Activated naive CD8-positive, alpha-beta T cell treated with anti-CD3 and anti-CD28 coated beads, Interleukin-2, amount 50 U/mL, for 24 hours (primary cell): Measurements from ENCODE around the gene FCN1.

Experiments
- ATAC-seq: fragments of 150-1000 bp; cut with Tn5 transposase; one replicate; pipeline ENCODE4 v1.10.0; 2021
- DNase-seq: peaks from one replicate; pipeline ENCODE4 v3.0.0; 2021
- H3K27ac Mint-ChIP-seq: one replicate; pipeline ENCODE4 v1.8.0; 2021; ENCODE audit warnings: mild to moderate bottlenecking, mixed read lengths
- H3K27me3 Mint-ChIP-seq: one replicate; pipeline ENCODE4 v1.8.0; 2021; ENCODE audit warnings: mixed read lengths
- H3K36me3 Mint-ChIP-seq: one replicate; pipeline ENCODE4 v1.8.0; 2021; ENCODE audit warnings: low read depth, mixed read lengths
- H3K4me1 Mint-ChIP-seq: one replicate; pipeline ENCODE4 v1.8.0; 2021; ENCODE audit warnings: mixed read lengths
- H3K4me3 Mint-ChIP-seq: one replicate; pipeline ENCODE4 v1.8.0; 2021; ENCODE audit warnings: mild to moderate bottlenecking, moderate library complexity, mixed read lengths
- H3K9me3 Mint-ChIP-seq: one replicate; pipeline ENCODE4 v1.8.0; 2021; ENCODE audit warnings: mixed read lengths

The FCN1 gene

DNA sequence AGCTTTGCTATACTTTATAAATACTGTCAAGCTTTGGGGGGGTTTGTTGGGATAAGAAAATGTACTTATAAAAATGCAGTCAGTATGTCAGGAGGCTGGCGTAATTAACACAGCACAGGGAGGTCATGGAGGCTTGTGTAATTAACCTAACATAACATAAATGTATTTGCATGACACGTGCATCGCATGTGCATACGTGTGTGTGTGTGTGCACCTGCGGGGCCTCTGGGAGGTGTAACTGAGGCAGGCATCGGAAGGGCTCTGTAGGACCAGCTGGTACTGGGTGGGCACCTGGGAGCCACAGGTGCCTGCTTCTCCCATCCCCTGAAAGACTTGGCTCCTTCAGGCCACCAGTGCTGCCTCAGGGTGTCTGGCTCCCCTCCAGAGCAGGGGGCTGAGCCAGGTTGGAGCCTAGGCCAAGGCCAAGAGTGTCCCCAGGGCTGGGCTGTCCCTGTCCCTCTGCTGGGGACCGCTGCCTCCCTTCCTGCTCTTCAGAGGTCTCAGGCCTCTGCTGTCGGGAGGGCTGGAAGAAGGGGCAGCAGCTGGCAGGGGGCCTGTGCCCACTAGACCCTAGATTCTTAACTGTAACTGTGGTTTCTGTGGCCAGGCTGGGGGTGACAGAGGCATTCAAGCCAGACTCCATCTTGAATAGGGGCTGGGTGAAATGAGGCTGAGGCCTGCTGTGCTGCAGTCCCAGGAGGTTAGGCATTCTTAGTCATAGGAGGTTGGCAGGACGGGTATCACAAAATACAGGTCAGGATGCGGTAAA lies 28.1 kb downstream of the FCN1 start:
- ATAC-seq (no peak), DNase-seq (no peak)
- H3K4me1 Mint-ChIP-seq = peaks cover 4% of the 10 kb centered on the region
- H3K4me3 Mint-ChIP-seq = no peak overlapping the region
- peaks cover 15% of the 10 kb centered on the region for H3K27me3 Mint-ChIP-seq
- H3K27ac Mint-ChIP-seq = no peak overlapping the region
- H3K9me3 Mint-ChIP-seq = no peaks in the 10 kb centered on the region
- H3K36me3 Mint-ChIP-seq = no peaks in the 10 kb centered on the region

DNA sequence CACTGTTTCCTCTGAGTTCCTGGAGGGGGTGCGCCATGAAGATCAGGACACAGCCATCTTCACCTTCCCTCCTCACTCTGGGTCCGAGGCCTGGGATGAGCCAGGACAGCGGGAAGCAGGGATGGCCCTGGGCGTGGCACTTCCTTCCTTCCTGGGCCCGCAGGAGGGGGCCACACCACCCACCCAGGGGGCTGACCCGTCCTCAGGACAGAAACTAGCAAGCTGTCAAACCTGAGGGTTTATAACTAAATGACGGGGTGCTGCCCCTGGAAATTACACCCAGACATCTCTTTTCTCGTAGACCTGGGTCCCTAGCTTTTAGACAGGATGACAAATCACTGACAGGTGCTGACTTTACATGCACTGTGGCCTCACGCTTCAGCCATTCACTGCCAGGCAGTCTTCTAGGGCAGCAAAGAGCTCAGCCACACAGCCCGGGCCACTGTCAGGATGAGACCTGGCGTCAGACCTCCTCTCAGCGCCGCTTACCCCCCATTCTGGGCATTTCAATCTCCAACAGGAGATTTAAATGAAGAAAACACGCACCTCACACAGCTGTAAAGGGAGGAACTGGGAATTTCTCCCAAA lies 29.0 kb downstream of the FCN1 start:
- peaks cover 13% of the 10 kb centered on the region for H3K27me3 Mint-ChIP-seq
- peaks cover 4% of the 10 kb centered on the region for H3K4me1 Mint-ChIP-seq
- H3K9me3 Mint-ChIP-seq = no peaks in the 10 kb centered on the region
- no peak overlapping the region for H3K4me3 Mint-ChIP-seq
- DNase-seq (no peak), ATAC-seq (no peak)
- no peaks in the 10 kb centered on the region for H3K36me3 Mint-ChIP-seq
- H3K27ac Mint-ChIP-seq = no peak overlapping the region

- Mint-ChIP-seq H3K27me3 (peaks cover 12% of the 10 kb centered on the region), H3K27ac (no peak overlapping the region), H3K36me3 (no peaks in the 10 kb centered on the region), H3K9me3 (no peaks in the 10 kb centered on the region), H3K4me1 (peaks cover 4% of the 10 kb centered on the region), H3K4me3 (no peak overlapping the region)
- no peak for DNase-seq
- ATAC-seq = no peak
Observed at GRCh38 chr9:134887686-134888602, 29.8 kb downstream of the FCN1 start.

- H3K36me3 Mint-ChIP-seq = no peaks in the 10 kb centered on the region
- peaks cover 12% of the 10 kb centered on the region for H3K27me3 Mint-ChIP-seq
- DNase-seq = no peak
- no peak for ATAC-seq
- H3K4me1 Mint-ChIP-seq = peaks cover 4% of the 10 kb centered on the region
- H3K4me3 Mint-ChIP-seq = no peak overlapping the region
- H3K27ac Mint-ChIP-seq = no peak overlapping the region
- H3K9me3 Mint-ChIP-seq = no peaks in the 10 kb centered on the region
Observed at GRCh38 chr9:134887219-134887618, 30.5 kb downstream of the FCN1 start.

DNA sequence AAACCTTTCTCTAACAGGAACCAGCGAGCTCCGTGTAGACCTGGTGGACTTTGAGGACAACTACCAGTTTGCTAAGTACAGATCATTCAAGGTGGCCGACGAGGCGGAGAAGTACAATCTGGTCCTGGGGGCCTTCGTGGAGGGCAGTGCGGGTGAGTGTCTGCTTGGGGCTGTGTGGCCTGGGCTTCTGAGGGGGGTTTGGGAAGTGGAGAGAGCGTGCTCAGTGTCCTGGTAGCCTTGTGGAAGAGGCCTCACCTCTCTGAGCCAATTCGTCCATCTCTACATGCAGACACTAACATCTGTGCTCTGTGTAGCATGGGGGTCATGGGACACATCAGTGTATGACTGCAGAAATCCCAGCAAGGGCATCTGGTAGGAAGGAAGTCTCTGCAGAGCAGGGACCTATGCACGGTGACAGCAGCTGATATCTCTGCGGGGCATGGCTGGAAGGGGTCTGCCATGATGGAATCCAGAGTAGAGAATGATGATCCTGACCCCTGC lies 31.2 kb downstream of the FCN1 start:
- Mint-ChIP-seq H3K36me3 (no peaks in the 10 kb centered on the region), H3K27me3 (peaks cover 10% of the 10 kb centered on the region), H3K4me1 (peaks cover 4% of the 10 kb centered on the region), H3K4me3 (no peak overlapping the region), H3K9me3 (no peaks in the 10 kb centered on the region), H3K27ac (no peak overlapping the region)
- DNase-seq (no peak), ATAC-seq (no peak)

GRCh38 chr9:134885679-134886412 lies 31.9 kb downstream of the FCN1 start:
- H3K4me3 Mint-ChIP-seq = no peak overlapping the region
- ATAC-seq = no peak
- no peak overlapping the region for H3K27ac Mint-ChIP-seq
- no peaks in the 10 kb centered on the region for H3K9me3 Mint-ChIP-seq
- H3K27me3 Mint-ChIP-seq = peaks cover 10% of the 10 kb centered on the region
- no peaks in the 10 kb centered on the region for H3K36me3 Mint-ChIP-seq
- H3K4me1 Mint-ChIP-seq = peaks cover 4% of the 10 kb centered on the region
- no peak for DNase-seq

DNA sequence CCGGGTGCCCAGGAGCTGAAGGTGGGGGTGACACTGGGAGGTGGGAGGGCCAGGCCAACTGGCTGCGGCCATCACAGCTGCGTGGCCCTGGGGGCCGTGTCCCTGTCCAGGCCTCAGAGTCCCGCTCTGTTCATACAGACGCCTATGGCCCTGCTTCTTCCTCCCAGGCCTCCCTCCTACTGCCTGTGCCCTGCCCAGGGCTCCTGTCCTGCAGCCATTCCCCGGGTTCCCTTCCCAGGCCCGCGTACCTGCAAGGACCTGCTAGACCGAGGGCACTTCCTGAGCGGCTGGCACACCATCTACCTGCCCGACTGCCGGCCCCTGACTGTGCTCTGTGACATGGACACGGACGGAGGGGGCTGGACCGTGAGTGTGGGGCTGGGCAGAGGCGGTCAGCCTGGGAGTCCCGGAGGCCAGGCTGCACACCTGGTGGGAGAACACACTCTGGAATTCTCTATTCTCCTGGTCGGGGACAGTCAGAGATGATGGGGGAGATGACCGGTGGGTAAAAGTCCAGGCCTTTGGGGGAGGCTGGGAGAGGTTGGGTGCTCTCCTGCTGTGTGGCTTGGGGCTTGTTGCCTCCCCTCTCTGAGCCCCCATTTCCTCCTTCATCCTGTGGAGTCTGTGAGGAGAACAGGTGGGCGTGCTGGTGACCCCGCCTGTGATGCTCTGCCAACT lies 32.6 kb downstream of the FCN1 start:
- no peaks in the 10 kb centered on the region for H3K9me3 Mint-ChIP-seq
- peaks cover 4% of the 10 kb centered on the region for H3K4me1 Mint-ChIP-seq

DNA sequence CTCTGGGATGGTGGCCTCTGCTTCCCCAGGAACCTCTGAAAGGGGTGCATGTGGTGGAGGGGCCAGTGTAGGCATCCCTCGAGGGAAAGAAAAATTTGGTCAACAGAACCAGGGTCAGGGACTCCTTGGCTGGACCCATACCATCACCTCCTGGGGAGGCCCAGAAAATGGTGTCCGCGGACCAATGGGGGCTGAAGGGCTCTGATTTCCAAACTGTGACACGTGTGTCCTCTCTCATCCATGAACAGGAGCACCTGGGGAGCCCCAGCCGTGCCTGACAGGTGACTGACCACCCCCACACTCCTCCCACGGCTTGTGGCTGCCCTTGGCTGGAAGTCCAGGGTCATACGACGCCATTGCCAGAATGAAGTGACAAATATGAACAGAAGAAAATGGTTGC lies 33.2 kb downstream of the FCN1 start:
- Mint-ChIP-seq H3K27me3 (peaks cover 13% of the 10 kb centered on the region), H3K27ac (no peak overlapping the region), H3K4me1 (peaks cover 4% of the 10 kb centered on the region), H3K4me3 (no peak overlapping the region), H3K36me3 (no peaks in the 10 kb centered on the region), H3K9me3 (no peaks in the 10 kb centered on the region)
- DNase-seq (no peak), ATAC-seq (no peak)

More for the DNA sequence above, 32.6 kb downstream of the FCN1 start:
- no peak overlapping the region for H3K27ac Mint-ChIP-seq
- ATAC-seq (no peak), DNase-seq (no peak)
- H3K4me3 Mint-ChIP-seq = no peak overlapping the region
- no peaks in the 10 kb centered on the region for H3K36me3 Mint-ChIP-seq
- peaks cover 11% of the 10 kb centered on the region for H3K27me3 Mint-ChIP-seq

DNA sequence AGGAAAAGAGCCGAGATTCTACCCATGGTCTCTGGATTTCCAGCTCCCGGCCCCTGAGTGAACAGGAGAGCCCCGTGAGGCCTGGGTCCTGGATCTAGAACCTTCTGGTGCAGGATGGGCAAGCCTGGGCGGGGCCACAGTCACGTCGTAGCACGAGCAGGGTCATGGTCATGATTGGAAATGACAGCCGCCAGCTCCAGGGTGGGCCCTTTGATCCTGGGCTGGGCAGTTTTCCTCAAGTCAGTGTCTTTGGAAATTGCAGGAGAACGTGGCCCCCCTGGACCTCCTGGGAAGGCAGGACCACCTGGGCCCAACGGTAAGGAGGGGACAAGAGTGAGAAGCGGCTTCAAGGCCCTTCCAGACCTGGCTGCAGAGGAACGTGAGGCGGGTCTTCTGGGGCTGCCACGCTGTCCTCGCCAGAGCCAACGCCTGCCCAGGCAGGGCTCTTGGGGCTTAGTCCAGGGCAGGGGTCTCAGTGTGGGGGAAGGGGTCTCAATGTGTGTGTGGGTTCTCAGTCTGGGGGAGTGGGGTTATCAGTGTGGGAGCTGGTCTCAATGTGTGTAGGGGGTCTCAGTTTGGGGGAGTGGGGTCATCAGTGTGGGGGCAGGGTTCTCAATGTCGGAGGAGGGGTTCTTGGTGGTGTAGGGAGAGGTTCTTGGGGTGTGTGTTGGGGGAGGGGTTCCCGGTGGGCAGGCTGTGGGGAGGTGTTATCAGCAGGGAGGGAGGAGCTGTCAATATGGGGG lies 34.5 kb downstream of the FCN1 start:
- ATAC-seq = no peak
- Mint-ChIP-seq H3K36me3 (no peaks in the 10 kb centered on the region), H3K27me3 (peaks cover 13% of the 10 kb centered on the region), H3K27ac (no peak overlapping the region), H3K4me1 (peaks cover 4% of the 10 kb centered on the region), H3K9me3 (no peaks in the 10 kb centered on the region), H3K4me3 (no peak overlapping the region)
- no peak for DNase-seq

DNA sequence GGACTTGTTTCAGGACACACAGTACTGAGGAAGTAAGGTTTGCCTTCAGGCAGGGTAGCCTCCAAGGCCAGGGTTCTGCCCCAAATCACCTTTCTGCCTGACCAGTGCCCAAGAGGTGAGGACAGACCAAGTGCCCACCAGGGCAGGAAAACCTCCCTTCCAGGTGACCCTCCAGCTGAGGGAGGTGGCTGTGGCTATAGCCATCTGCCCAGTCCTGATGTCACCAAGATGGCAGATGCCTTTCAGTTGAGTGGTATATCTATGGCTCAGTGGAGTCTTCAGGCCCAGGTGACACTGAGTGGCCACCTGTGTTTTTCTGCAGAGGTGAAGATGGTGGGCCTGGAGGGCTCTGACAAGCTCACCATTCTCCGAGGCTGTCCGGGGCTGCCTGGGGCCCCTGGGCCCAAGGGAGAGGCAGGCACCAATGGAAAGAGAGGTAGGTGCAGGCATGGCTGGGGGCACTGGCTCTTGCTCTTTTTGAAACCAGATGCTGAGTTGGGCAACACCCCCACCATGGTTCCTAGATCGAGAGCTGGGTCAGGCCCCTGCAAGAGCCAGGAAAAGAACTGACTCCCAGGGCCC lies 35.4 kb downstream of the FCN1 start:
- Mint-ChIP-seq H3K4me3 (no peak overlapping the region), H3K27ac (no peak overlapping the region), H3K4me1 (no peaks in the 10 kb centered on the region), H3K36me3 (no peaks in the 10 kb centered on the region), H3K9me3 (no peaks in the 10 kb centered on the region), H3K27me3 (peaks cover 13% of the 10 kb centered on the region)
- ATAC-seq = no peak
- DNase-seq = no peak

DNA sequence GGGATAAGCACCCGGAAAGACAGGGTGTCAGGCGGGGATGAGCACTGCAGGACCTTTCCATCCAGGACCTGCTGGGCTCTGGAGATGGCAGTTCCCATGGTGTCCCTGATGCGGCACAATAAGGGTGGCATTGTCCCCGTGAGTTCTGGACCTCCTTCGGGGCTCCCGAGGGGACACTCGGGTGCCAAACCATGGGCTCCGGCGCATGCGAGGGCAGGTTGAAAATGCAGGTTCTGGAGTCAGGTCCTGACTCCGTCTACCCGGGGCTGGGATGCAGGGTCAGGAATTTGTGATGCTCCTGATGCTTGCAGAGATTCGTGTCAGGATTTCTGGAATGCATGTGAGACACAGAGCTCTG lies 36.4 kb downstream of the FCN1 start:
- H3K9me3 Mint-ChIP-seq = no peaks in the 10 kb centered on the region
- no peaks in the 10 kb centered on the region for H3K4me1 Mint-ChIP-seq
- DNase-seq (no peak), ATAC-seq (no peak)
- H3K36me3 Mint-ChIP-seq = no peaks in the 10 kb centered on the region
- no peak overlapping the region for H3K4me3 Mint-ChIP-seq
- peaks cover 4% of the 10 kb centered on the region for H3K27me3 Mint-ChIP-seq
- no peak overlapping the region for H3K27ac Mint-ChIP-seq

DNA sequence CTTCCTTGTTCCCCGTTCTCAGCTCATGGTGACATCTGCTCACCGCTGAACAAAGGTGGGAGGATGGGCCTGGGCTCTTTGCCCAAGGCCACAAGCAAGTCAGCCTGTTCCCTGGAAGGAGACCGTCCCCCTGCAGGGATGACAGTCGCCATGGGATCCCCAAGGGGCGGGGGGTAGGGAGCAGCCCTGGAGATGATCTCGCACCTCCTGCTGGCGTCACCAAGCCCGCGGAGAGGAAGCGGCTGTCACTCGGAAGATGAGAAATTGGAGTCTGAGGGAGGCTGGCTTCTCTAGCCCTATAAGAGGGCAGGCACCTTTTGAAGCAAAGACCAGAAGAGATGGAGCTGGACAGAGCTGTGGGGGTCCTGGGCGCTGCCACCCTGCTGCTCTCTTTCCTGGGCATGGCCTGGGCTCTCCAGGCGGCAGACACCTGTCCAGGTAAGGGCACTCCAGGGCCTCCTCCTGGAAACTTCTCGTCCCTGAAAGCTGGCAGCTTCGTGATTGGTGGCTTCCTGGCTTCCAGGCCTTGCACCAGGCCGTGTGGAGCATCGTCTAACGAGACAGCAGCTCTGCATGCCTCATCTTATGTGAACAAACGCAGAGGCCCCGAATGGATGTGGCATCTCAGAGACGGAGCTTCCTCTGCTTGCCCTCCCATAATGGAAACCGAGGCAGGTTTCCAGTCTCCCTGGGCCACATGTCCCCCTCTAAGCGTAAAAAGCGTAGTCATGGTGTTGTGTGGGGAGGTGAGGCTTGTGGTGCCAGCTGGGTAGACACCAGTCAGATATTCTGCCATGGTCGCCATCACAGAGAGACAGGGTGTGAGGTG lies 37.0 kb downstream of the FCN1 start, which contains the start of gene FCN2:
FCN2 (plus strand) TSS at position 327 of the 829 bp plus-strand sequence; CDS start at position 339, 12 bp downstream.
- Mint-ChIP-seq H3K27me3 (peaks cover 3% of the 10 kb centered on the region), H3K36me3 (no peaks in the 10 kb centered on the region), H3K27ac (no peak within 1 kb of the TSS), H3K4me3 (no peak within 1 kb of the TSS), H3K9me3 (no peaks in the 10 kb centered on the region), H3K4me1 (no peaks in the 10 kb centered on the region)
- DNase-seq = no peak
- ATAC-seq = no peak
